GM18907 (cell line): ENCODE measurements around the gene FARP1.

ENCODE experiments used
- ATAC-seq: cut with Tn5 transposase; IDR thresholded peaks from one replicate; pipeline ENCODE4 v1.9.1; 2021; ENCODE audit warnings: mild to moderate bottlenecking, moderate library complexity; ENCODE audit not compliant: unreplicated experiment

The FARP1 gene

GRCh38 chr13:98172590-98173422, 29.9 kb downstream of the FARP1 start:
- ATAC-seq, result no peak

- ATAC-seq, result no peak
These were observed 30.7 kb downstream of the FARP1 start for GRCh38 chr13:98173431-98174152.

GRCh38 chr13:98174307-98174706, 31.4 kb downstream of the FARP1 start:
- no peak for ATAC-seq

- ATAC-seq, result no peak
These were observed 32.1 kb downstream of the FARP1 start for GRCh38 chr13:98175043-98175442.

- no peak for ATAC-seq
These were observed 32.9 kb downstream of the FARP1 start for GRCh38 chr13:98175823-98176222.

- ATAC-seq, result no peak
These were observed 34.1 kb downstream of the FARP1 start, which contains the start of gene RNF113B for GRCh38 chr13:98176777-98177608. TSS of gene RNF113B (minus strand) at chr13:98177269. CDS start at chr13:98177236, 33 bp downstream.

- no peak for ATAC-seq
These were observed 37.2 kb downstream of the FARP1 start for GRCh38 chr13:98180092-98180491.

GRCh38 chr13:98181111-98181815, 38.4 kb downstream of the FARP1 start:
- no peak for ATAC-seq

GRCh38 chr13:98182153-98182552, 39.3 kb downstream of the FARP1 start:
- ATAC-seq, result no peak

- ATAC-seq, result no peak
These were observed 39.7 kb downstream of the FARP1 start for GRCh38 chr13:98182589-98182988.

GRCh38 chr13:98184792-98185191, 41.9 kb downstream of the FARP1 start:
- no peak for ATAC-seq

- ATAC-seq, result no peak
These were observed 44.5 kb downstream of the FARP1 start for GRCh38 chr13:98187155-98187964.

- no peak for ATAC-seq
These were observed 45.0 kb downstream of the FARP1 start for GRCh38 chr13:98187965-98188261.

- ATAC-seq, result no peak
These were observed 45.8 kb downstream of the FARP1 start for GRCh38 chr13:98188544-98189166.

GRCh38 chr13:98189841-98190505, 47.1 kb downstream of the FARP1 start:
- ATAC-seq, result no peak

GRCh38 chr13:98190889-98191444, 48.1 kb downstream of the FARP1 start:
- ATAC-seq, result no peak

GRCh38 chr13:98192008-98192407, 49.1 kb downstream of the FARP1 start:
- no peak for ATAC-seq

GRCh38 chr13:98195054-98195791, 52.3 kb downstream of the FARP1 start:
- ATAC-seq, result no peak
